GM19035 (cell line): ENCODE results near the gene AKR1C4.
"Not testable (repeated sequence)": the region's sequence is repeated elsewhere in the genome, so short reads cannot be mapped to it uniquely, and the experiment has no call there.

ENCODE experiments used
- ATAC-seq: cut with Tn5 transposase; IDR thresholded peaks from one replicate; pipeline ENCODE4 v1.9.1; 2021; ENCODE audit not compliant: unreplicated experiment

The AKR1C4 gene

GRCh38 chr10:5199398-5199797, 2.8 kb downstream of the AKR1C4 start:
- ATAC-seq, result no peak

DNA sequence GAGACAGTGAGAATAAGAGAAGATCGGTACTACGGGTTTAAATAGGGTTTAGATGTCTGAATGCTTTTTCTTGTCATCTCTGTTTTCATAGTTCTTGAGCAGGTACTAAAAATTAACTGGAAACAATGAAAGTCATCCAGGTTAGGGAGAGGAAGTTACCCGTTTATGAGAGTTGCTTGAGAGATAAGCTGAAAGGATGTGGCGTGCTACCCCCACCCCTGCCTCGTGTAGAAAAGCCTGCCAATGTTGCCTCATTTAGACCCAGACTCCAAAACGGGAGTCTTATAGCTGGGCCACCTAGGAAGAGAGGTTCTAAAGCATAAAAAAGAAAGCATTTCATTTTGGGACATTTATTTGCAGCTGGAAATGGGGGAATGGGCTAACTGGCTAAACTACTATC, 10.2 kb downstream of the AKR1C4 start:
- ATAC-seq, result no peak

DNA sequence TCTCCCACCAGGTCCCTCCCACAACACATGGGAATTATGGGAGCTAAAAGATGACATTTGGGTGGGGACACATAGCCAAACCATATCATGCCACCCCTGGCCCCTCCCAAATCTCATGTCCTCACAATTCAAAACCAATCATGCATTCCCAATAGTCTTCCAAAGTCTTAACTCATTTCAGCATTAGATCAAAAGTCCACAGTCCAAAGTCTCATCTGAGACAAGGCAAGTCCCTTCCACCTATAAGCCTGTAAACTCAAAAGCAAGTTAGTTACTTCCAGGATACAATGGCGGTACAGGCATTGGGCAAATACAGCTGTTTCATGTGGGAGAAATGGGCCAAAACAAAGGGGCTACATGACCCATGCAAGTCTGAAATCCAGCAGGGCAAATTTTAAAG, 13.1 kb downstream of the AKR1C4 start:
- not testable (repeated sequence) for ATAC-seq

- not testable (repeated sequence) for ATAC-seq
These were observed 13.6 kb downstream of the AKR1C4 start for GRCh38 chr10:5210261-5210660.

GRCh38 chr10:5211696-5212536, 15.3 kb downstream of the AKR1C4 start:
- no peak for ATAC-seq

- no peak for ATAC-seq
These were observed 20.2 kb downstream of the AKR1C4 start for GRCh38 chr10:5216801-5217200.

- no peak for ATAC-seq
These were observed 22.6 kb downstream of the AKR1C4 start for GRCh38 chr10:5219262-5219661.

- not testable (repeated sequence) for ATAC-seq
These were observed 26.3 kb downstream of the AKR1C4 start for GRCh38 chr10:5222942-5223341.

- ATAC-seq, result no peak
These were observed 32.4 kb downstream of the AKR1C4 start for GRCh38 chr10:5229019-5229418.

DNA sequence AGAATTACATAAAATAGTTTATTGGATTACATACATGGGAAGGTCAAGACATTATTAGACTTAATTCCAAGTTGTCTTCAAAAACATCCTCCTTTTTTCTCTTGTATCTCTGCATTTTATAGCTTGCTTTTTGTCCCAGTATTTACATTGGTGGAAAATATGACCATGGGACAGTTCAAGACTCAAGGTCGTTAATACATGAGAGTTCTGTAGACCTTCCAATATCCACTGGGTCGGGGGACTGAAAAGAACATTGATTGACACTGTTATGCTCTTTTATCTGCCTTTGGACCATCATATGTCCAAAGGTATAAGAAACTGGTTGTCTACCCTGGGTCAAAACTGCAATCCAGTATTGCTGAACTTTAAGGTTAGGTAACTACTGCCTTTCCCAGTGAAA, 36.7 kb downstream of the AKR1C4 start:
- no peak for ATAC-seq

GRCh38 chr10:5234106-5234860, 37.6 kb downstream of the AKR1C4 start:
- no peak for ATAC-seq

- ATAC-seq, result not testable (repeated sequence)
These were observed 40.9 kb downstream of the AKR1C4 start for GRCh38 chr10:5237541-5237940.

DNA sequence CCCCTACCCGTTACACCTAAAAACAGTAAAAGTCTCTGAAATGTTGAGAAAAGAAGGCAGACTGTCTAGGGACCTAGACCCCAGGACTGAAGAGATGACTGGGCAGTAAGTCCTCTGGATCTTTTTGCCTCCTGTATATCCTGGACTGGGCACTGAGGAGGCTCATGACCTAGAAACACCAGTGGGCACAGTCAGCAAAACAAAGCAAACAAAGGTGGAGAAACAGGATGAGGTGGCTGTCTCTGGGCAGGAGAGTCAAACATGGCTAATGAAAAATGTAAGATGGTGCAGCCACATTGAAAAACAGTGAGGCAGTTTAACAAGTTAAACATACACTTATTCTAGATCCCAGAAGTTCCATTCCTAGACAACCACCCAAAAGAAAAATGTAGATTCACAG, 45.9 kb downstream of the AKR1C4 start:
- no peak for ATAC-seq

DNA sequence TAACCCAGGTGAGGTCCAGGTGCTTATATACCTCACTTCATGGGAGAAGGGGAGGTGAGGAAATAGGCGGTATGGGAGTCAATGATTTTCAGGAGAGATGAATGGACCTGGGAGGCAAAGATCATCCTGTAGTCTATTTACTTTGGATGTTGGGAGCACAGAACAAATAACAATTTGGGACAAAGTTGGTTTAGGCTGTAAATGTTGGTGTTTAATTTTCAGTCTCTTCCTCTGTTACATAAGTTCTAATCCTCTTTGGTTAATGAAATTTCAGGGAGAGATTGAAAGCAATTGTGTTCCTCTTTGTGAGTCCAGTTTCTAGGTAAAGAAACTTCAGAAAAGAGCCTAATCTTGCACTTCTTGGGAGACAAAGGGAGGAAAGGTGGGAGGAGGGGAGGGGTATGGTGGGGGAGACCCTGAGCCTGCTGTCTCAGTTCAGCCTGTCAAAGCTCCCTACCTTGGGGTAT, 46.9 kb downstream of the AKR1C4 start:
- no peak for ATAC-seq

GRCh38 chr10:5252177-5253037, 55.8 kb downstream of the AKR1C4 start:
- ATAC-seq, result no peak

DNA sequence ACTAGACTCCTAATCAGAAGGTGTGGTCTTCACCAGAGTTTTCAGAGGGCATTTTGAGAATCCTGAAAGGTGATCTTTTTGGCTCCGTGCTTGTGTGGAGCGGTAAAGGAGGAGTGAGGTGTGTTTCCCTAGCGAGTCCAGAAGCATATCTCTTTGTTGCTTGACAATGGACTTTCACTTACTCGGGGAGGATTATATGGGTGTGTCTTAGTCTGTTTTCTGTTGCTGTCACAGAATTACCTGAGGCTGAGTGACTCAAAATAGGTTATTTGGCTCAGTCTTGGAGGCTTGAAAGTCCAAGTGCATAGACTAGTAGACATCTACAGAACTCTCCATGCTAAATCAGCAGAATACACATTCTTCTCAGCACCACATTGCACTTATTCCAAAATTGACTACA, 57.9 kb downstream of the AKR1C4 start:
- ATAC-seq, result no peak

DNA sequence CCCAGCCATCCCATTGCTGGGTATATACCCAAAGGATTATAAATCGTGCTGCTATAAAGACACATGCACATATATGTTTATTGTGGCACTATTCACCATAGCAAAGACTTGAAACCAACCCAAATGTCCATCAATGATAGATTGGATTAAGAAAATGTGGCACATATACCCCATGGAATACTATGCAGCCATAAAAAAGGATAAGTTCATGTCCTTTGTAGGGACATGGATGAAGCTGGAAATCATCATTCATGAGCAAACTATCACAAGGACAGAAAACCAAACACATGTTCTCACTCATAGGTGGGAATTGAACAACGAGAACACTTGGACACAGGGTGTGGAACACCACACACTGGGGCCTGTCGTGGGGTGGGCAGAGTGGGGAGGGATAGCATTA, 61.1 kb downstream of the AKR1C4 start:
- ATAC-seq, result not testable (repeated sequence)

DNA sequence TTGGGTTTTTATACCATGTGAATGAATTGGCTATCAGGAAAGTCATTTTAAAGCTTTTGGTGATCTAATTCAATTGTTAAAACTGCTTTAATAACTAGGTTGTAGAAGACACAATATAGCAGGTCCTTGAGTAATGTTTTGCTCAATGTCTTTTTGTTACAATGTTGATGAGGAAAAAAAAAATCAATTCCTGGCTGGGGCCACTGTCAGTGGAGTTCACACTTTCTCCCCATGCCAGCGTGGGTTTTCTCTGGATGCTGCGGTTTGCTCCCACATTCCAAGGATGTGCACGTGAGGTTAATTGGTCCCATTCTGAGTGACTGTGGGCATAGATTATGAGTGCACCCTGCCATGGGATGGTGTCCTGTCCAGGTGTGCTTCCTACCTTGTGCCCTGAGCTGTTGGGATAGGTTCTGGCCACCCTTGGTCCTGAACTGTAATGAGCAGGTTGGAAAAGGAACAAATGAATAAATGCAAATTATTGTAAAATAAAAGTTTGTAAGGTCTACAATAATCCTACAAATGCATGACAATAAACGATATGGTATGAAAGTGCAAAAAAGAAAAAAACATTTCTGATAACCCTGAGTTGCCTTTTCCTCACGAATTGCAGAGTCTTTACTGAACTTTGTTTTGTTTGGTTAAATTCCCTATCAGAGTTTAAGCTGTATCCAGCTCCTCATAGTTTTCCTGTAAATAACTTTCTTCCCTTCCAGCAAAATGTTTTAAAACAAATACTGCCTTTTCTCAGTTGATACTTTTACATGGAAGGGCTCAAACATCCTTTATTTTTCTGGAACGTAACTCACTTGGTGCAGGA, 62.7 kb downstream of the AKR1C4 start:
- ATAC-seq, result no peak

GRCh38 chr10:5259952-5260578, 63.4 kb downstream of the AKR1C4 start:
- ATAC-seq, result no peak

GRCh38 chr10:5260828-5261227, 64.2 kb downstream of the AKR1C4 start:
- no peak for ATAC-seq
